ENCODE measurements around the gene KLHL29.

DNA sequence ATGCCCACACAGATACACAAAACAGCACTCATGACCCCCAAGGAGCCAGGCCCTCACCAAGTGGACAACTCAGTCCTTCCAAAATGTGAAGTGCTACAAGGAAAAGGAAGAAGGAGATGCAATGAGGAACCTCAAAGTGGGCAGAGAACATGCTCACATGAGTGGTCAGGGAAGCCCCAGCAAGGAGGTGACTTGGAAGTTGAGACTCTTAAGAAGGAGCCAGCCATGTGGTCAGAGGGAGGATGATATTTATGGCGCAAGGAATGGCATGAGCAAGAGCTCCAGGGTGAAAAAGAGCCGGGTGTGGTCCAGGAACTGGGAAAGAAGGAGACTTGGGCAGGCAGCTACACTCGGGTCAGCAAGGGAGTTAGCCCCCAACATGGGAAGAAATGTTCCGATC, 30.0 kb upstream of the KLHL29 start:
- TF ChIP-seq, protein P1, sequence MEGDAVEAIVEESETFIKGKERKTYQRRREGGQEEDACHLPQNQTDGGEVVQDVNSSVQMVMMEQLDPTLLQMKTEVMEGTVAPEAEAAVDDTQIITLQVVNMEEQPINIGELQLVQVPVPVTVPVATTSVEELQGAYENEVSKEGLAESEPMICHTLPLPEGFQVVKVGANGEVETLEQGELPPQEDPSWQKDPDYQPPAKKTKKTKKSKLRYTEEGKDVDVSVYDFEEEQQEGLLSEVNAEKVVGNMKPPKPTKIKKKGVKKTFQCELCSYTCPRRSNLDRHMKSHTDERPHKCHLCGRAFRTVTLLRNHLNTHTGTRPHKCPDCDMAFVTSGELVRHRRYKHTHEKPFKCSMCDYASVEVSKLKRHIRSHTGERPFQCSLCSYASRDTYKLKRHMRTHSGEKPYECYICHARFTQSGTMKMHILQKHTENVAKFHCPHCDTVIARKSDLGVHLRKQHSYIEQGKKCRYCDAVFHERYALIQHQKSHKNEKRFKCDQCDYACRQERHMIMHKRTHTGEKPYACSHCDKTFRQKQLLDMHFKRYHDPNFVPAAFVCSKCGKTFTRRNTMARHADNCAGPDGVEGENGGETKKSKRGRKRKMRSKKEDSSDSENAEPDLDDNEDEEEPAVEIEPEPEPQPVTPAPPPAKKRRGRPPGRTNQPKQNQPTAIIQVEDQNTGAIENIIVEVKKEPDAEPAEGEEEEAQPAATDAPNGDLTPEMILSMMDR (conservative IDR thresholded peaks at IDR 0.05; ENCODE audit: low read depth, low read length) = no peak
- no peak for TF ChIP-seq EZH2 (IDR thresholded peaks at IDR 0.05; ENCODE audit: borderline replicate concordance, low read depth, low read length, poor library complexity, severe bottlenecking)
